ENCODE measurements around the gene TUBB4B.

DNA sequence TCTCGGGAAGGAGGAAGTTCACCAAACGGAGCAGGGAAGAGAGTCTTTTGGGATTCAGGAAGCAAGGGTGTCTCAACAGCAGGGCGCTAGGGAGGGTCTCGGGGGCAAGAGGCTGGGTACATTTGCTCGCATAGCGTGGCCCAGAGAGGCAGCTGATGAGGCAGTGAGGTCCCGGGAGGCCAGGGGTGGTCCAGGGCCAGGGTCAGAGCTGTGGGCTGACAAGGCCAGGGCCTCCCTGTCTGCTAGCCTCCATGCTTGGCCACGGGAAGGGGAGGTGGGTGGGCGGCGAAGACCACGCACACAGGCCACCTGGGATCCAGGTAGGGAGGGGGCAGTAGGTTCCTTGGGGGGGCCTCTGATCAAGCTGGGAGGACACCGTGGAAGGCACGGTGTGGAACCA is 29.6 kb upstream of the TUBB4B start:
- TF ChIP-seq, protein P1, sequence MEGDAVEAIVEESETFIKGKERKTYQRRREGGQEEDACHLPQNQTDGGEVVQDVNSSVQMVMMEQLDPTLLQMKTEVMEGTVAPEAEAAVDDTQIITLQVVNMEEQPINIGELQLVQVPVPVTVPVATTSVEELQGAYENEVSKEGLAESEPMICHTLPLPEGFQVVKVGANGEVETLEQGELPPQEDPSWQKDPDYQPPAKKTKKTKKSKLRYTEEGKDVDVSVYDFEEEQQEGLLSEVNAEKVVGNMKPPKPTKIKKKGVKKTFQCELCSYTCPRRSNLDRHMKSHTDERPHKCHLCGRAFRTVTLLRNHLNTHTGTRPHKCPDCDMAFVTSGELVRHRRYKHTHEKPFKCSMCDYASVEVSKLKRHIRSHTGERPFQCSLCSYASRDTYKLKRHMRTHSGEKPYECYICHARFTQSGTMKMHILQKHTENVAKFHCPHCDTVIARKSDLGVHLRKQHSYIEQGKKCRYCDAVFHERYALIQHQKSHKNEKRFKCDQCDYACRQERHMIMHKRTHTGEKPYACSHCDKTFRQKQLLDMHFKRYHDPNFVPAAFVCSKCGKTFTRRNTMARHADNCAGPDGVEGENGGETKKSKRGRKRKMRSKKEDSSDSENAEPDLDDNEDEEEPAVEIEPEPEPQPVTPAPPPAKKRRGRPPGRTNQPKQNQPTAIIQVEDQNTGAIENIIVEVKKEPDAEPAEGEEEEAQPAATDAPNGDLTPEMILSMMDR (IDR thresholded peaks at IDR 0.05), result no peak
- TF ChIP-seq POLR2A (IDR thresholded peaks at IDR 0.05), result no peak

All from stomach (tissue), 4 donors.